H1 (cell line): ENCODE data around the gene ARHGAP35. TPM values are rescaled to one million over a fixed set of nuclear protein-coding genes. Genes with fewer than 3 reads are reported as not detected.

ENCODE experiments used
- ASH2L ChIP-seq: fragments of 200-600, 300-600 bp; sonication (generic); IDR thresholded peaks from one replicate; pipeline ENCODE4 v1.7.1; 2017; ENCODE audit warnings: low read length
- BCL11A ChIP-seq, 2 experiments: IDR thresholded peaks; one replicate each; pipeline ENCODE4 v1.6.1; 2011; ENCODE audit warnings: low read depth in 2 of 2, low read length in 2 of 2, mild to moderate bottlenecking in 2 of 2
- BRCA1 ChIP-seq: IDR thresholded peaks from 2 replicates; pipeline ENCODE4 v1.6.1; 2012; ENCODE audit warnings: low read depth, low read length, improper control_type of control experiment
- CBX5 ChIP-seq: fragments of 300-800, 300-1000 bp; sonication (generic); IDR thresholded peaks from 2 replicates; pipeline ENCODE4 v1.7.1; 2016; ENCODE audit warnings: antibody characterized with exemption, low read length, low read depth
- CHD7 ChIP-seq: fragments of 300-600 bp; sonication (generic); IDR thresholded peaks from 2 replicates; pipeline ENCODE4 v1.7.1; 2012; ENCODE audit warnings: low read length, moderate library complexity, mild to moderate bottlenecking, inconsistent platforms; ENCODE audit not compliant: insufficient replicate concordance
- EP300 ChIP-seq, 2 experiments: IDR thresholded peaks; 1 replicate in 1 of 2; 2 replicates in 1 of 2; pipeline ENCODE4 v1.6.1; 2011 to 2012; ENCODE audit warnings: low read depth in 2 of 2, low read length in 2 of 2, mild to moderate bottlenecking in 2 of 2, borderline replicate concordance in 1 of 2, inconsistent platforms in 1 of 2, moderate library complexity in 1 of 2
- EZH2 ChIP-seq: fragments of 200-600 bp; sonication (generic); IDR thresholded peaks from 2 replicates; pipeline ENCODE4 v1.7.1; 2012; ENCODE audit warnings: low read depth, mild to moderate bottlenecking, moderate library complexity, low read length, inconsistent platforms; ENCODE audit not compliant: severe bottlenecking
- RAD21 ChIP-seq, 2 experiments: IDR thresholded peaks in 1 of 2; conservative IDR thresholded peaks in 1 of 2; 2 replicates each; pipeline ENCODE4 v1.6.1; 2011; ENCODE audit warnings: low read depth in 2 of 2, low read length in 2 of 2, improper control_type of control experiment in 1 of 2, inconsistent platforms in 1 of 2, mild to moderate bottlenecking in 1 of 2, moderate library complexity in 1 of 2
- RBBP5 ChIP-seq: IDR thresholded peaks from 2 replicates; pipeline ENCODE4 v1.7.1; 2012; ENCODE audit warnings: low read depth, mild to moderate bottlenecking, inconsistent platforms, low read length, moderate library complexity, borderline replicate concordance
- SP1 ChIP-seq: IDR thresholded peaks from 2 replicates; pipeline ENCODE4 v1.6.1; 2011; ENCODE audit warnings: low read depth, low read length
- SP2 ChIP-seq: IDR thresholded peaks from 2 replicates; pipeline ENCODE4 v1.6.1; 2012; ENCODE audit warnings: mild to moderate bottlenecking, low read length, inconsistent platforms
- polyA plus RNA-seq, 7 experiments: library from polyadenylated mRNA; depleted of rRNA in 3 of 7; stranded (reverse) in 5 of 7; unstranded in 2 of 7; fragments of >200 nt in 5 of 7; fragments of 200-250 nt in 2 of 7; gene quantifications; 1 replicate in 5 of 7; 2 replicates in 1 of 7; 4 replicates in 1 of 7; pipeline versions ENCODE4 v1.2.1 to v1.2.3, GENCODE V29; 2011 to 2013; ENCODE audit warnings: missing spikeins in 2 of 7, mixed read lengths in 2 of 7
- total RNA-seq: library from RNA; stranded (reverse); fragmentation: NEBNext Ultra II Directional; extraction: Animal tissue kit (Norgen Biotek cat#: 25700); gene quantifications from 2 replicates; pipeline ENCODE4 v1.2.1, GENCODE V29; 2021

Gene ARHGAP35
- total and polyA plus RNA-seq, 2 of the 8 experiments (the other 6 are each of a cell fraction or from before 2014, with no cell fraction given) = 29.7 to 64.5 TPM

- TF ChIP-seq CHD7 = no peak
- no peak for TF ChIP-seq CBX5
- TF ChIP-seq BRCA1 = no peak
- no peak for TF ChIP-seq RBBP5
- no peak for TF ChIP-seq BCL11A (IDR thresholded peaks at IDR 0.05; ENCODE audit: low read depth in 2 of 2, low read length in 2 of 2)
- TF ChIP-seq RAD21 (IDR thresholded peaks at IDR 0.05 in 1 of 2, conservative IDR thresholded peaks at IDR 0.05 in 1 of 2; ENCODE audit: low read depth in 2 of 2, low read length in 2 of 2) = no peak
- no peak for TF ChIP-seq SP1
- no peak for TF ChIP-seq EP300 (IDR thresholded peaks at IDR 0.05; ENCODE audit: borderline replicate concordance in 1 of 2, low read depth in 2 of 2, low read length in 2 of 2)
- TF ChIP-seq ASH2L = no peak
- TF ChIP-seq SP2 = no peak
- TF ChIP-seq EZH2 = no peak
These were observed 13.3 kb upstream of the ARHGAP35 start (continued) for GRCh38 chr19:46847528-46847927.
